SW 1271 (cell line): ENCODE data around the gene ME3.

ENCODE experiments used
- DNase-seq, 2 experiments: peaks; one replicate each; lab custom pipeline; 2025; lab: John Stamatoyannopoulos, UW

Gene ME3

DNA sequence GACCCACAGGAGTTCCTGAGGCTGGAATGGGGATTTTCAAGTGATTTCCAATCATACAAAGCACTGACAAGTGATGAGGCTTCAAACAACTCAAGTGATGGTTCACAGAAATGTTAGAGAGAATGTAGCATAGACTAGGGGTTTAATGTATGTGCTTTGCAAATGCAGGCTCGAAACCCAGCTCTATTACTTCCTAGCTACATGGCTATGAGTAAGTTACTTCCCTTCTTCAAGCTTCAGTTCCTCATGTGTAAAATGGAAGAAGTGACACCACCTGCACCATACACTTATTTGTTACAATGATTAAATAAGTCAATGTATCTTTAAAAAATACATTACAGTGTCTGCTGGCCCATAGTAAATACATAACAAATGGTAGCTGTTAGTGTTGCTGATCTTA, 158.0 kb downstream of the ME3 start:
- no peak for DNase-seq

DNA sequence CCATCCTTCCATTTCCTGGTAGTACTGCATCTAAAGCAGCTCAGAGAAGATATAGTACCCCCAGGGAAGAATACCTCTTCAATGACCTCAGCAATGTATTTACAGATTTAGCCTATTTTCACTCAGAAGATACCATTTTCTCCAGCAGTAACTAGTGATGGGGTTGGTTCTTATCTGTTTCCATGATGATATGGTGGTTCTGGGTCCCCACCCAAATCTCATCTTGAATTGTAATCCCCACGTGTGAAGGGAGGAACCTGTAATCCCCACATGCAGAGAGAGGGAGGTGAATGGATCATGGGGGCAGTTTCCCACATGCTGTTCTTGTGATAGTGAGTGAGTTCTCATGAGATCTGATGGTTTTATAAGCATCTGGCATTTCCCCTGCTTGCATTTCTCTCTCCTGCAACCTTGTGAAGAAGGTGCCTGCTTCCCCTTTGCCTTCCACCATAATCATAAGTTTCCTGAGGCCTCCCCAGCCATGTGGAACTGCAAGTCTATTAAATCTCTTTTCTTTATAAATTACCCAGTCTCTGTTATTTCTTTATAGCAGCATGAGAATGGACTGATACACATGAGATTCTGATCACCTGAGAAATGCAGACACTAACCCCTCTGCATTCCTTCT, 158.6 kb downstream of the ME3 start:
- no peak for DNase-seq

DNA sequence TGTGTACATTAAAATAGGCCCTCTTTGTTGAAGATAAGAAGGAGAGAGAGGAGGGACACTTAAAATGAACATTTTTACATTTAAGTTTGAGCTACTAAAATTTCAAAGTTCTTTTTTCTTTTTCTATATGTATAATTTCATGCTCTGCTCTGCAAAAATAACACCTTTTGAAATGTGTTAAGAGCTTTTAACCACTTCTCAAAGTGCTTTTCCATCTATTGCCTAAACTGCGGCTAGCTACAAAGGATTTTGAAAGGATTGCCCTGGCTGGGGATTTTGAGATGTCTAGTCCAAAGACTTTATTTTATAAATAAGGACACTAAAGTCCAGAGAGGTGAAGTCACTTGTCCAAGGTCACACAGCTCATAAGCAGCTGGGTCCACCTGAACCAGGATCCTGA, 159.3 kb downstream of the ME3 start:
- no peak for DNase-seq

DNA sequence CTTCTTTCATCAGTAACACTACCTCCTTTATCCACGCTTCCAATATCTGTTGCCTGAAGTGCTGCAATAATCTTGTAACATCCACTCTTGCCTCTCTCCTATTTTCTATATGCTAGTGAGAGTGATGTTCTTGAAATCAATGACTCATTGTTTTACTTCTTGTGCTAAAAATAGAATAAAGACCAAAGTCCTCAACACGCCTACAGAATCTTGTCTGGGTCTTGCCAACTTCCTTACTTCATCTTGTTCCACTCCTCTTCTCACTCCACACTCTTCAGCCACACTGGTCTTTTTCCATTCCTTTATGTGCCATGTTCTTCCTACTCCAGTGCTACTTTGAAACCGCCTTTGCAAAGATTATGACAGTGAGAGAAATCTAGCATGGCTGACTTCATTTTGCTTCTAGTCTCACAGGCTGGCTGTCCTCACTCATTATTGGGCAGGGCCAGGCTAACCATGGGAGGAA, 161.3 kb downstream of the ME3 start:
- DNase-seq = no peak

DNA sequence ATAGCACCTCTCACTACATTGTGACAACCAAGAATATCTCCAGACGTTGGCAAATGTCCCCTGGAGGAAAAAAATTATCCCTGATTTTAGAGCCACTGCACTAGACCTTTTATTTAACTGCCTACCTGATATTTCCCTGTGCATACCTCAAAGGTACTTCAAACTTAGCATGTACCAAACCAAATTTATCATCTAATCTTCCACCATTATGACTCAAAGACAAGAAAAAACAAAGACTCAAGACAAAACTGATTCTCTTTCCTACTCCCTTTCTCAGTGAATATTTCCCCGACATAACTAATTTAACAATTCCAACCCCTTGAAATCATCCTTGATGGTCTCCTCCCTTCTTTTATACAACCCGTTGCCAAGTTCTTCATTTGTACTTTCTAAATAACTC, 161.7 kb downstream of the ME3 start:
- no peak for DNase-seq

DNA sequence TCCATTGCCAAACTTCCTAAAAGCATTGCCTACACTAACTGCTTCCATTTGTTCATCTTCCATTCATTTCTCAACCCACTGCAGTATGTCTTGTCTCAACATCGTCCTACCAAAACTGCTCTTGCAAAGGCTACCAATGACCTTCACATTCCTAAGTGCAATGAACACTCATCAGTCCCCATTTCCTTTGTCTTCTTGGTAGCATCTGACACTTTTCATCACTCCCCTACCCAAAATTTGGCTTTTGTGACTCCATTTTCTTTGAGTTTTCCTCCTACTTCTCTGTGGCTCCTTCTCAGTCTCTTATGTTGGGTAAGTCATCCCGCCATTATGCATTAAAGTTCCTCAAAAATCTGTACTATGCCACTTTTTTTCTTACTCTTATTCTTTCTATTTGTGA, 162.3 kb downstream of the ME3 start:
- no peak for DNase-seq

DNA sequence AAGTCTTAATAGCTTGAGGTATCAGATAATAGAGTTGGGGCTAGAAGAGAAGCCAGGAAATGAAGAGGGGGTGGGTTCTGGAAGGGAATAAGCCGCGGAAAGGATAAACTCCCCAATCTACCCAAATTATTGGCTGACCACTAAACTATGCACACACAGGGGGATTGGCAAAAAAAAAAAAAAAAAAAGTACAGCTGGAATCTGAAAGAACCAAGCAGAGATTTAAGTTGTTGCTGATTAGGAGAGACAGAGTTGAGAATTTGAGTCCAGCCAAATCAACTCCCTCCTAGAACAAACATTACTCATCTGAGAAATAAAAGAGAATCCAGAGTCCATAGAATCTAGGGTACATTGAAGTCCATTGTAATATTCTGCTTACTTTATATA, 162.8 kb downstream of the ME3 start:
- DNase-seq = no peak

DNA sequence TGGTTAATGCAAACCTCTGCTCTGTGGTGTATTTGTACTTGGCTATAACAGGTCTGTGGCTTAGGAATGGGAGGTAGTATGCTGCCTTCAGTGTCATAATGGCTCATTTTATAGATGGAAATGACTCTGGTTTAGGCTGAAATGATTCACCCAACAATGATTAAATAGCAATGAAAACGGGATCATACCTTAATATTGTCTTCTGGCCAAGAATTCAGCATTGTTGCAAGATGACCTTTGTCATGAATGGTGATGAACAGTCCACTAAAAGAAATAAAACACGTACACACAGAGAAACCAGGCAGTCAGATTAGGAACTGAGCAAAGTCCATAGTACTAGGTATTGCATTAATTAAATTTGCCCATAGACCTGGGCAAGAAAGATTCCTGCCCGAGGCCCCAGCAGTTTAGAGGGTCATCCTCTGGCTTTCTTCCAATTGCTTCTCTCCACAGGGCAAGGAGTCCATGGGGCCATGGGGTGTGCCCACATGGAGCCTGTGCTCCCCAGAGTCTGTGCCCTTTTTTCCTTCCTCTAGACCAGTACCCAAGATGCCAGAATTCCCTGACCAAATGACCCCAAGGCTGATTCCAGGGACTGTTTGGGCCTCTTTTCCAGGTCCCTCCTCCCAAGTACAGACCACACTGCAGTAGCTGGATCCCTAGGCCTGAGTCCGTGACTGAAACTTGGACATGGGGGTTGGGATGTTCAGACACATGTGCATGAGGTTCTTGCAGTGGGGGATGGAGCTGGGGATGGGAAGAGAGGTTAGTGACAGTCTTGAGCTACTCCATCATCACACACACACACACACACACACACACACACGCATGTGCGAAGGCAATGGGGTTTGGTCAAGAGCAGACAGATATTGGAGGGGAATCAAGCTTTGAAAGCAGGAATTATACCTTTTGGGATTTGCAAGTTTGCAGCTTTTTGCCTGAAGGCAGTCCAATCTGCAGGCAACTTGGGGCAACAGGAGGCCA, 163.5 kb downstream of the ME3 start:
- DNase-seq = no peak

DNA sequence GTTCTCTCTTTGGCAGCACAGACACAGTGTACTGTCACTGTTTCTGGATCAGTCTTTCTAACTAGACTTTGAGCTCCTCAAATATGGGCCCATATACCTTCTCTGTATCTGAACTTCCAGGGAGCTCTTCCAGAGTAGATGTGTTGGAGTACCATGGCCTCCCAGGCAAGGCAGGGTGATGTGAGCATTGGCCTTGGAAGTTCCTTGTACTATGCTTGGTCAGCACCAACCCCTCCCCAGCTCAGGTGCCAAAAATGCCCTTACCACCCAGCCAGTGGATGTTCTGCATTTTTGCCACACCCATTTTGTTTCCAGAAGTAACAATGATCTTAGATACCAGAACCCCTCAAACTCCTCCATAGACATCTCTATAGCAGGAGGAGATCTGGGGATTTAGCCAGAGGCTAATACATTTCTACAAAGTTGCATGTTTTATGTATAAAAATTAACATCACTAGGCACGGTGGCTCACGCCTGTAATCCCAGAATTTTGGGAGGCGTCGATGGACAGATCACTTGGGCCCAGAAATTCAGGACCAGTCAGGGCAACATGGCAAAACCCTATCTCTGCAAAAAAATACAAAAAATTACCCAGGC, 165.1 kb downstream of the ME3 start:
- no peak for DNase-seq

DNA sequence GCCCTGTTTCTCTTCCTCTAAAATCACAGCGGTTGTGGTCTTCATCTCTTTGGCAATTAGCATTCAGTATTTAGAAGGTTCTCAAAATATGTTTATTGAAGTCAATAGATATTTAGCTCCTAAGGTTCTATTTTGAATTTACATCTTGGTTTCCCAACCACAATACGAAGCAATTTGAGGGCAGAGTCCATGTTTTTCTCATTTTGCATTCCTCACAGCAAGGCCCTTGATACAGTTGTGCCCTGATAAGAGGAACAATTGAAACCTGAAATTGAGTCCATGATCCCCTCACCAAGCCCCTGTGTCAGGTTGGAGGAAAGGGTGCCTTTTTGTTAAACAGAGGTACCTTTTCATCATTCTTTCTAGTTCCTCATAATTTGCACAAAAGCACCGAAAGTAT, 166.2 kb downstream of the ME3 start:
- DNase-seq = no peak

DNA sequence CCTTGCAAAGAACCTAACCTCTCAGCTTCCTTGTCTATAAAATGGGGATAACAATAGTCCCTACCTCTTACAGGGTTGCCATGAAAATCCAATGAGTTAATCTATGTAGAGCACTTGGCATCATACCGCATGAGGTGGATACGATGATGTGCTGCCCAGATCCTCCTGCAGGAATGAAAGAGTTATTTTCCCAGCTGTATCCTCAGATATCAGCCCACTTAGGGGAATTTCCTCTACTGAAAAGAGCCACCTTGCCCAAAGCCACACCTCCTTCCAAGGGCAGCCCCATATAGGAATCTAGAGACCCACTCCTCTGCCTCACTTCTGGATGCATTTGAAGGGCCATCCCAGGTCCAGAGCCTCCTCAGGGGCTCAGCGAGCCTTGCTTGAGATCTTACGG, 169.3 kb downstream of the ME3 start:
- no peak for DNase-seq

DNA sequence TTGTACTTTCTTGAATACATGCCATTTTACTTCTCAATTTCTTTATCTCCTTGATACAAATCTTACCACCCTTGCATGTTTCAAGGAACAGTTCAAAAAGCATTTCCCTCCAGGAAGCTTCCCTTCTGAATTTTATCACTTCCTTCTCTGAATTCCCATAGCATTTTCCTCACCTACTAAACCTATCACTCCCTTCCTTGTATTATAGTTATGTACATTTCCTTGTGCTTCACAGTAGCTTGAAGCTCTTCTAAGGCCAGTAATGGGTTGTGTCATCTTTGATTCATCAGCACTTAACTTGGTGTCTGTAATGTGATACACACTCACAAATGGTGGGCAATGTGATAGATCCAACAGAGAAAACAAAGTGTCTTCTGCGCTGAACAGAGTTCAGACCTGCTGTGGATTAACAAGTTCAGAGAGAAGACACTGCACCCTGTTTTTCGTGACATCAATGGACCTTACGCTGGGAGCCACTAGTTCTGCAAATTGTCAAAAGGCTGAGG, 170.2 kb downstream of the ME3 start:
- no peak for DNase-seq

DNA sequence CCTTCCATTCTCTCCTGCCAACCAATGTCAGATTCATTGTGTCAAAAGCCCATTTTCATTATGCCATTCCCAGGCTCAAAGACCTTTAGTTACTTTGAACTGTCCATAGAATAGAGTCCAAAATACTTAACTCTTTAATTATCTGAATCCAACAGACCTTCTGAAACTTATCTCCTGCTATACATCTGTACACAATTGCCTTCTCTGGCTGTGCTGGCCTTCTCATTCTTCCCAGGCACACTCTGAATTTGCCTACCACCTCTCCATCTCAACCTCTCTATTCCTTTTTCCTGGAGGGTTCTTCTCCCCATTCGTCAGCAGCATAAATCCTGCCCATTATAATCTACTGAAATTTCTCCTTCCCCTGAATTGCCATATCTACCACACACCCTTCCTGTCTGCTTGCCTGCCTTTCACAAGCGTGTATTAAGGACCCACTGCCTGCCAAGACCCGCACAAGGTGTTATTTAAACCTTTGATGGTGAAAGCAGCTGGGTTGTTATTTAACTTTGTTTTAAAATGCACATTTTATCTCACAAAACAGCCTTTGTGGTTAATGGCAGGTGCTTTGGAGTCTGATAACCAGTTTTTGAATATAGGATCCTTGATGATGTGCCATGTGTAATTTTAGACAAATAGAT, 171.8 kb downstream of the ME3 start:
- DNase-seq = no peak

DNA sequence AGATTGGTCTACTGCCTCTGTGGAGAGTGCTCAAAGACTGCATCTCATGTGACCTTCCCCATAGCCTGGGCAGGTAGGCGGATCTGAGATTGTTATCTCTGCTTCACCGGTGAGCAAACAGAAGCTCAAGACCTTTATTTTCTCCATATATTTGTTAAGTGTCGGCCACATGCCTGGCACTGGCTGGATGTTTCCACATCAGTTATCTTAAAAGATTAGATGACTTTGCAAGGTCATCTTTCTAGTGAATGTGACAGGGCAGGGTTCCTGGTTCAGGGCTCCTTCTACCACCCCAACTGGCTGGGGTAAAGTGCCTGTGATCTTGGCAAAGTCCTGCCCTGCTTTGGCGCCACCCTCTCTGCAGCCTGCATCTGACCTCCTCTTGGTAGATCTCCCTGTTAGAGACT, 172.7 kb downstream of the ME3 start:
- DNase-seq = no peak

DNA sequence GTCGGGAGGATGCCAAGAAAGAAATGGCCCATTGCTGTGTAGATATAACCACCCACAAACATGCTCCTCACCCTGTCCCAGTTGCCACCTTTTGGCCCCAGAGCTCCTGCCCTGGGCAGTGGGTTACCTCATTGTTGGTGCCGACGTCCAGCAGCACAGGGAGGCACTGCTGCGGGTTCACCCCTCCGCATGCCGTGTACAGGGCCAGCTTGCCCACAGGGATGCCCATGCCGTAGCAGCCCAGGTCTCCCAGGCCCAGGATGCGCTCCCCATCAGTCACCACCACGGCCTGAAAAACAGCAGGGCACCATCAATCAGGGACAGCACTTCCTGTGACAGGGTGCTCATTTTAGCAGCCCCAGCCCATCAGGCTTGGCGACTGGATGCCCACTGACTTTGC, 174.6 kb downstream of the ME3 start:
- no peak for DNase-seq

DNA sequence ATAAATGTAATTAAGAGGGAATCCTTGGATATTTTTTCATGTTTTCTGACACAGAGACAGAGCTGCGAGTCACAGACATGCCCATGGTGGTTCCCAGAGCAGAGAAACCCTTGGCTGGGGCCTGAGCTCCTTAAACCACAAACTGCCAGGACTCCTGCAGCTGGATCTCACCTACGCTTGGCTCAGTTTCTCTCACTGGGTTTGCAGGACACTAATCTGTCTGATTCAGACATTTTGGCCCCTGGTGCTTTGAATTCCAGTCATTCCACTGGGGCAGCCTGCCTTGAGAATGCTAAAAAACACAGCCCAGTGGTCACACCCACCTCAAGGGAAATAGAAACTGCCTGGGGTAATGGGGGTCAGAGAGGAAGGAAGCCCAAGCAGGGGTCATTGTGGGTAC, 175.1 kb downstream of the ME3 start:
- no peak for DNase-seq

DNA sequence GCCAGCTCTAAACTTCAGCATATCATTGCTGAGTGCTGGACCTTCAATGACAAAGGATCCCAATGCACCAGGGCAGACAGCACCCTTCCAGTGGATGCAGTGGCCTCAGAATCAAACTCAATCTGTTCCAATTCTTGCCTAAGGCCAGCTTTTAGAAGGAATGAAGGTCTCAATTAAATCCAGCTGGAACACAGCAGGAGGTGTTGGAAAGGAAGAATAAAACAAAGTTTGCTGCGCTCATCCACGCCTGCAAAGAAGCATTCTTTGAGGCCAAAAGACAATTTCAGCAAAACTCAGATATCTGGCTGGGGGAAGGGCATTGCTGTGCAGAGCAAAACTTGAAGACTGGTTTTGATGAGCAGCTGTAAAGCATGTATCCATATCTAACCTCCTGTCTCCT, 177.1 kb downstream of the ME3 start:
- DNase-seq = no peak

DNA sequence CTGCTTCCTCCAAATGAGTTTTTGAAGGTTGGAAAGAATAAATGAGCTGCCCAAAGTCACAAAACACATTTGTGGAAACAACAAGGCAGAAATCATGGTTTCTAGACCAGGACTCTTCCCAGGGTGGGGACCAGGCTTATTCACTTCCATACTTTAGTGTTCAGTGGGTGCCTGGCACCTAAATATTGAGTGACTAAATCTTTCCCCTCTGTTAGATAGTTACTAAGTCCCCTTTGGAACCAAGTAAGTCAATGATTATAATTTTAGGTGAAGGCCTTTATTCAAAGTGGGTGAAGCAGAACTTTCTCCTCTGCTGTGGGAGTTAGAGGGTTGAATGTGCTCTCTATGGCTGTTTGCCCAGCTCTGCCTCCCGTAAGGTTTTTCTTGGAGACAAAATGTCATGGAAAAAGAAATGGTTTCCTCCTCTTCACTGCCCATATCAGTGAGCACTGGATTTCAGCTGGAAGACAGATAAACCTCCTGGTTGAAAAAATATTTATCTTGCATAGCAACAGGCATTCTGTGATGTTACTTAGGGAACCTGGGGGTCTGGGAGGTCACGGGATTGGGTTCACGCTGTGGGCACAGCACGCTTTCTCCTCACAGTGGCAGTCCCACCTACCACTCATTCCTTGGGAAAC, 179.9 kb downstream of the ME3 start:
- DNase-seq = no peak

DNA sequence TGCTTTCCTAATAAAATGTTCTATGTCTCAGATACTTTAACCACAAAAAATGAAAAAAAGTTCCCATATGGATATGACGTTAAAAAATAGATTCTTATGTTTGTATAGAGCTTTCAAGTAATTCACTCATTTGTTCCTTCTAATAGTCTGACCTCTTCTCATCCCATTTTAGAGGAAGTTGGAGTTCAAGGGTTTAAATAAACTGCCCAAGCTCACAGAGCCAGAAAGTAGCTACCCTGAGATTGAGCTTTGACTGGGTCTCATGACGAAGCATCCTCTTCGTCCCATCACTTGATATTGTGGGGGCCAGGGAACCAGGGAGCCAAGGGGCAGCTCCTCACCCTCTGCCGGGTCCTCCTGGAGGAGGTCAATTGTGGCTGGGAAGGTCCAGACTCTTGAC, 181.4 kb downstream of the ME3 start:
- DNase-seq = no peak

DNA sequence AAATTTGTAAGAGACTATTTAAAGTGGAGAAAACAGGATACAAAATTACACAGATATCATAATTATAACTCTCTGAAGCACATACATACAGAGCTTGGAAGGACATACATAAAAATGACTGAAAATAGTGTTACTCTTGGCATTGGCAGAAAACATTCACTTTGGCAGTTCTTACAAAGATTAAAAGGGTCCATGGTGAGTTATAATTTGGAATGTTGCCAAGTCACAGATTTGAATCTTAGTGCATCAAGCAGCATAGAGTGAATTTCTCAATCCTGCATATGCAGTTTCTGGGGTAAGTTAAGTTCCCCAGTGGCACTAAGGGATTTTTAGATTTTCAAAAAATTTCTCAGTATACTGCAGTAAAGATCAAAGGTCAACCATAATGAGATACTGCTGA, 181.8 kb downstream of the ME3 start:
- DNase-seq = no peak

DNA sequence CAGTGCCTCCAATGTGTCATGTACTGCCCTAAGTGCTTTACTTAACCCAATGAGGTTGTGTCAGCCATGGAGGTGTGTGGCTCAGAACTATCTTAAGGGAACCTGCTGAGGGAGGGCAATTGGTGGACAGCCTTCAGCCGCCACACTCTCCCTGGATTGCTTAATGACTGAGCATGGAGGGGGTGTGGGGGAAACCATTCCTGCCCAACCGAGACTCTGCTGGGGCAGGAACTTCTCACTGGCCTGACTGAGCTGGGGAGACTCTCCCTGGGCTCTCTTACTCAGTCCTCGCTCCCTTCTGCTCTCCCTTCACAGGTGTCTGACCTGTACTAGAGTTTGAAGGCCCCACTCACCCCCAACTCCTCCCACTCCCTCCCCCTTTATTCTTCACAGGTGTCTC, 183.0 kb downstream of the ME3 start:
- DNase-seq = no peak

DNA sequence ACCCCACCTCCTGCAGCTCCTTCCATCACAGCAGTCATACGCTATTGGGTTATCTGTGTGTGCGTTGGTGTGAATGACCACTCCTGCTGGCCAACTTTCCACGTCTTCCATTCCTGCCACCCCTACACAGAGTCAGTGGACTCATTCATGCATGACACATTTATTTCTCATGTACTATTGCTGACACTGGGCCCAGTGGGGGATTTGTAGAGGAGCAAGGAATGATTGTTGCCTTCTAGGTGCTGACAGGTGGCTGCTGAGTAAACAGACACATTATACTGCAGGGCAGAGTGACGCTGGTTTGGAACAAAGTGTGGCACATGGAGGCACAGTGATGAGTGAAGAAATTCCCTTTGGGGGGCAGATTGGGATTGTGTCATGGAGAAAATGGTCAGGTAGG, 183.9 kb downstream of the ME3 start:
- no peak for DNase-seq
